ENCODE measurements around the gene EEIG1. TPM values are rescaled to one million over a fixed set of nuclear protein-coding genes. Genes with fewer than 3 reads are reported as not detected.

EEIG1 gene
- total RNA-seq, 1 donor from 2014 or later: 27.3 TPM

GRCh38 chr9:127942216-127943010, 38.4 kb downstream of the EEIG1 start:
- Mint-ChIP-seq H3K27ac (ENCODE audit: unreplicated experiment) (peak overlapping the region; percentile 20), H3K27me3 (ENCODE audit: unreplicated experiment) (peaks cover 12% of the 10 kb centered on the region), H3K9me3 (ENCODE audit: unreplicated experiment) (no peaks in the 10 kb centered on the region), H3K36me3 (ENCODE audit: low read depth, unreplicated experiment) (no peaks in the 10 kb centered on the region), H3K4me1 (ENCODE audit: unreplicated experiment) (peaks cover 5% of the 10 kb centered on the region), H3K4me3 (ENCODE audit: unreplicated experiment) (peak overlapping the region; percentile 28)
- TF ChIP-seq, protein P1, sequence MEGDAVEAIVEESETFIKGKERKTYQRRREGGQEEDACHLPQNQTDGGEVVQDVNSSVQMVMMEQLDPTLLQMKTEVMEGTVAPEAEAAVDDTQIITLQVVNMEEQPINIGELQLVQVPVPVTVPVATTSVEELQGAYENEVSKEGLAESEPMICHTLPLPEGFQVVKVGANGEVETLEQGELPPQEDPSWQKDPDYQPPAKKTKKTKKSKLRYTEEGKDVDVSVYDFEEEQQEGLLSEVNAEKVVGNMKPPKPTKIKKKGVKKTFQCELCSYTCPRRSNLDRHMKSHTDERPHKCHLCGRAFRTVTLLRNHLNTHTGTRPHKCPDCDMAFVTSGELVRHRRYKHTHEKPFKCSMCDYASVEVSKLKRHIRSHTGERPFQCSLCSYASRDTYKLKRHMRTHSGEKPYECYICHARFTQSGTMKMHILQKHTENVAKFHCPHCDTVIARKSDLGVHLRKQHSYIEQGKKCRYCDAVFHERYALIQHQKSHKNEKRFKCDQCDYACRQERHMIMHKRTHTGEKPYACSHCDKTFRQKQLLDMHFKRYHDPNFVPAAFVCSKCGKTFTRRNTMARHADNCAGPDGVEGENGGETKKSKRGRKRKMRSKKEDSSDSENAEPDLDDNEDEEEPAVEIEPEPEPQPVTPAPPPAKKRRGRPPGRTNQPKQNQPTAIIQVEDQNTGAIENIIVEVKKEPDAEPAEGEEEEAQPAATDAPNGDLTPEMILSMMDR (IDR thresholded peaks at IDR 0.05; ENCODE audit: unreplicated experiment): peak; percentile 83
- peak; percentile 77 for DNase-seq (ENCODE audit: low spot score)

- Mint-ChIP-seq H3K27me3 (ENCODE audit: unreplicated experiment) (peaks cover 13% of the 10 kb centered on the region), H3K27ac (ENCODE audit: unreplicated experiment) (no peak overlapping the region), H3K9me3 (ENCODE audit: unreplicated experiment) (no peaks in the 10 kb centered on the region), H3K4me1 (ENCODE audit: unreplicated experiment) (peaks cover 10% of the 10 kb centered on the region), H3K4me3 (ENCODE audit: unreplicated experiment) (peak overlapping the region; percentile 65), H3K36me3 (ENCODE audit: low read depth, unreplicated experiment) (no peaks in the 10 kb centered on the region)
- TF ChIP-seq, protein P1 (IDR thresholded peaks at IDR 0.05; ENCODE audit: unreplicated experiment): no peak
- no peak for DNase-seq (ENCODE audit: low spot score)
These were observed 38.9 kb downstream of the EEIG1 start for GRCh38 chr9:127941961-127942215.

GRCh38 chr9:127941062-127941960, 39.5 kb downstream of the EEIG1 start:
- H3K27me3 Mint-ChIP-seq (ENCODE audit: unreplicated experiment): peaks cover 16% of the 10 kb centered on the region
- no peaks in the 10 kb centered on the region for H3K9me3 Mint-ChIP-seq (ENCODE audit: unreplicated experiment)
- H3K27ac Mint-ChIP-seq (ENCODE audit: unreplicated experiment): no peak overlapping the region
- H3K4me1 Mint-ChIP-seq (ENCODE audit: unreplicated experiment): peaks cover 15% of the 10 kb centered on the region
- peak overlapping the region; percentile 65 for H3K4me3 Mint-ChIP-seq (ENCODE audit: unreplicated experiment)
- H3K36me3 Mint-ChIP-seq (ENCODE audit: low read depth, unreplicated experiment): no peaks in the 10 kb centered on the region
- TF ChIP-seq, protein P1 (IDR thresholded peaks at IDR 0.05; ENCODE audit: unreplicated experiment): no peak
- DNase-seq (ENCODE audit: low spot score): no peak

DNA sequence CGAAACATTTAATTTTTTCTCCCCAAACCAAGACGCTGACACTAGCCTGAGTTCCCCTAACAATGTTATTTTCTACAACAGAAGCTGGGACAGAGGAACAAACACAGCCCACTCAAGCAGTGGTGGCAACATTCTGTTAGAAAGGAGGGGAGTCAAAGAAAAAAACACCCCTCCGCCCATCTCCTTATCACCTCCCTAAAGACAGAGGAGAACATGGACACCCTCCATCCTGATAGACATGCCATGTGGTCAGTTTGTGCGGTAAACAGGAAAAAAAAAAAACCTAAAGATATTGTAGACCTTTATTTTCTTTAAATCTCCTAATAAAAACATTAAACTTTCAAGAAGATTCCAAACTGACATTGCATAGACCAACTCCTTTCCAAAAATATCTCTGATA, 40.2 kb downstream of the EEIG1 start:
- DNase-seq (ENCODE audit: low spot score): no peak
- no peaks in the 10 kb centered on the region for H3K36me3 Mint-ChIP-seq (ENCODE audit: low read depth, unreplicated experiment)
- H3K27ac Mint-ChIP-seq (ENCODE audit: unreplicated experiment): peak overlapping the region; percentile 52
- H3K9me3 Mint-ChIP-seq (ENCODE audit: unreplicated experiment): no peaks in the 10 kb centered on the region
- TF ChIP-seq, protein P1 (IDR thresholded peaks at IDR 0.05; ENCODE audit: unreplicated experiment): no peak
- peaks cover 23% of the 10 kb centered on the region for H3K4me1 Mint-ChIP-seq (ENCODE audit: unreplicated experiment)
- H3K4me3 Mint-ChIP-seq (ENCODE audit: unreplicated experiment): no peak overlapping the region
- peaks cover 16% of the 10 kb centered on the region for H3K27me3 Mint-ChIP-seq (ENCODE audit: unreplicated experiment)

- peak overlapping the region; percentile 73 for H3K4me3 Mint-ChIP-seq (ENCODE audit: unreplicated experiment)
- H3K9me3 Mint-ChIP-seq (ENCODE audit: unreplicated experiment): no peaks in the 10 kb centered on the region
- peak overlapping the region; percentile 65 for H3K27ac Mint-ChIP-seq (ENCODE audit: unreplicated experiment)
- peaks cover 7% of the 10 kb centered on the region for H3K36me3 Mint-ChIP-seq (ENCODE audit: low read depth, unreplicated experiment)
- DNase-seq (ENCODE audit: low spot score): no peak
- peaks cover 27% of the 10 kb centered on the region for H3K4me1 Mint-ChIP-seq (ENCODE audit: unreplicated experiment)
- H3K27me3 Mint-ChIP-seq (ENCODE audit: unreplicated experiment): peaks cover 17% of the 10 kb centered on the region
- TF ChIP-seq, protein P1 (IDR thresholded peaks at IDR 0.05; ENCODE audit: unreplicated experiment): no peak
These were observed 42.5 kb downstream of the EEIG1 start for GRCh38 chr9:127938298-127938690.
